HCT116 (cell line): Measurements from ENCODE around the gene RASGRP2.

Experiments used
- POLR2A ChIP-seq: IDR thresholded peaks from 2 replicates; pipeline ENCODE4 v1.7.0; 2011; ENCODE audit warnings: borderline replicate concordance; ENCODE audit not compliant: insufficient read depth, insufficient read length; ENCODE audit errors: extremely low read depth
- TF ChIP-seq, protein P1 (sequence below): IDR thresholded peaks from 2 replicates; pipeline ENCODE4 v1.6.1; 2012
- TF ChIP-seq, protein P2 (sequence below), 3 experiments: fragments of 200-600 bp in 1 of 3; sonication (generic) in 1 of 3; IDR thresholded peaks in 2 of 3; conservative IDR thresholded peaks in 1 of 3; 2 replicates each; pipeline ENCODE4 v1.5.1; 2012 to 2017; ENCODE audit warnings: low read depth in 2 of 3, low read length in 2 of 3, antibody characterized with exemption in 1 of 3, borderline replicate concordance in 1 of 3, control low read depth in 1 of 3, mild to moderate bottlenecking in 1 of 3, mixed read lengths in 1 of 3, mixed run types in 1 of 3, moderate library complexity in 1 of 3; ENCODE audit not compliant: insufficient read depth in 1 of 3

DNA sequence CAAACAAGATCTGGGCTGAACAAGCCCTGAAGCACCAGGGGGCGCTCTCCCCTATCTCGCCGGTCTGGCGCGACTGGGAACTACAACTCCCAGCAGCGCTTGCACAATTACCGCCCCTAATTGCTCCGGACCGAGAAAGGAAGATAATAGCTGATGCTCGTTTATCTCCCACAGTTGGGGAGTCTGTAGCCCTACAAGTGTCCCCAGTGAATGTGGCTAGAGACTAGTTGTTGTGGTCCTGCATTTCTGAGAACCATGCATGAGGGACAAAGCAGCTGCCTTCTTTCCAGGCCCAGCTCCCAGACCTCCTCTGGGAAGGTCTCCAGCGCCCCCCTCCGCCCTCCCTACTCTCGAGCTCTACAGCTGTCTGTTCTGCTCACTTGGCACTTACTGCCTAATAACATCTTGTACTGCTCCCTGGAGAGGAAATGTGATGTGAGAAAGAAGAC is 55.4 kb downstream of the RASGRP2 start:
- no peak for TF ChIP-seq POLR2A
- TF ChIP-seq, protein P1, sequence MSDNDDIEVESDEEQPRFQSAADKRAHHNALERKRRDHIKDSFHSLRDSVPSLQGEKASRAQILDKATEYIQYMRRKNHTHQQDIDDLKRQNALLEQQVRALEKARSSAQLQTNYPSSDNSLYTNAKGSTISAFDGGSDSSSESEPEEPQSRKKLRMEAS, result no peak
- TF ChIP-seq, protein P2, sequence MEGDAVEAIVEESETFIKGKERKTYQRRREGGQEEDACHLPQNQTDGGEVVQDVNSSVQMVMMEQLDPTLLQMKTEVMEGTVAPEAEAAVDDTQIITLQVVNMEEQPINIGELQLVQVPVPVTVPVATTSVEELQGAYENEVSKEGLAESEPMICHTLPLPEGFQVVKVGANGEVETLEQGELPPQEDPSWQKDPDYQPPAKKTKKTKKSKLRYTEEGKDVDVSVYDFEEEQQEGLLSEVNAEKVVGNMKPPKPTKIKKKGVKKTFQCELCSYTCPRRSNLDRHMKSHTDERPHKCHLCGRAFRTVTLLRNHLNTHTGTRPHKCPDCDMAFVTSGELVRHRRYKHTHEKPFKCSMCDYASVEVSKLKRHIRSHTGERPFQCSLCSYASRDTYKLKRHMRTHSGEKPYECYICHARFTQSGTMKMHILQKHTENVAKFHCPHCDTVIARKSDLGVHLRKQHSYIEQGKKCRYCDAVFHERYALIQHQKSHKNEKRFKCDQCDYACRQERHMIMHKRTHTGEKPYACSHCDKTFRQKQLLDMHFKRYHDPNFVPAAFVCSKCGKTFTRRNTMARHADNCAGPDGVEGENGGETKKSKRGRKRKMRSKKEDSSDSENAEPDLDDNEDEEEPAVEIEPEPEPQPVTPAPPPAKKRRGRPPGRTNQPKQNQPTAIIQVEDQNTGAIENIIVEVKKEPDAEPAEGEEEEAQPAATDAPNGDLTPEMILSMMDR (IDR thresholded peaks at IDR 0.05 in 2 of 3, conservative IDR thresholded peaks at IDR 0.05 in 1 of 3; ENCODE audit: borderline replicate concordance in 1 of 3, insufficient read depth in 1 of 3, low read depth in 2 of 3, low read length in 2 of 3), result peak; percentile 91 to 98 (median 93)
